Heart left ventricle (tissue), 16 donors: ENCODE results near the gene RPL7A. TPM values are rescaled to one million over a fixed set of nuclear protein-coding genes. Genes with fewer than 3 reads are reported as not detected.
A peak's percentile ranks its signal among the peaks of the same experiment; 100 is the strongest.

Source experiments
- ATAC-seq, 4 donors: fragments of 200-7000 bp; cut with Tn5 transposase; one replicate each; pipeline ENCODE4 v1.9.1; 2020 to 2022; ENCODE audit warnings: moderate library complexity in 4 of 4, mild to moderate bottlenecking in 3 of 4, moderate number of reproducible peaks in 1 of 4
- DNase-seq, 5 donors: peaks; one replicate each; pipeline ENCODE4 v3.0.0-alpha.2; 2020
- H3K27ac ChIP-seq, 12 donors: fragments of 200-600 bp; sonication (generic) in 4 of 12; one replicate each; pipeline versions ENCODE4 v1.5.0 to v1.8.0; 2016 to 2022; ENCODE audit warnings: mild to moderate bottlenecking in 2 of 12
- H3K27me3 ChIP-seq, 9 donors: fragments of 200-600 bp; sonication (generic) in 2 of 9; one replicate each; pipeline versions ENCODE4 v1.5.1 to v1.8.0; 2016 to 2022; ENCODE audit warnings: mild to moderate bottlenecking in 3 of 9
- H3K36me3 ChIP-seq, 9 donors: fragments of 200-600 bp; sonication (generic) in 2 of 9; one replicate each; pipeline versions ENCODE4 v1.5.0 to v1.8.0; 2018 to 2022; ENCODE audit warnings: mild to moderate bottlenecking in 2 of 9
- H3K4me1 ChIP-seq, 12 donors: fragments of 200-600 bp; sonication (generic) in 4 of 12; one replicate each; pipeline versions ENCODE4 v1.5.0 to v1.8.0; 2016 to 2022; ENCODE audit warnings: mild to moderate bottlenecking in 3 of 12
- H3K4me3 ChIP-seq, 12 donors: fragments of 200-600 bp; sonication (generic) in 4 of 12; one replicate each; pipeline versions ENCODE4 v1.5.0 to v1.8.0; 2017 to 2022; ENCODE audit warnings: mild to moderate bottlenecking in 9 of 12, moderate library complexity in 4 of 12
- H3K9me3 ChIP-seq, 12 donors: fragments of 200-600 bp; sonication (generic) in 4 of 12; one replicate each; pipeline versions ENCODE4 v1.5.0 to v1.8.0; 2016 to 2022; ENCODE audit warnings: mild to moderate bottlenecking in 1 of 12
- POLR2A ChIP-seq, 2 donors: fragments of 450-650 bp; IDR thresholded peaks; one replicate each; pipeline ENCODE4 v1.6.1; 2017; ENCODE audit warnings: antibody characterized with exemption in 2 of 2, mild to moderate bottlenecking in 2 of 2, moderate library complexity in 2 of 2
- WGBS, 4 donors: extraction: QIAGEN DNeasy Blood & Tissue Kit in 2 of 4; methylation state at CpG; one replicate each; pipeline versions ENCODE4 v1.1.5 to v1.1.7; 2013 to 2018; 5-methylcytosine and 5-hydroxymethylcytosine counted together
- intact Hi-C, 10 donors: fragments of 100-400 bp; cut with DNase I; formaldehyde crosslinking; loops; one replicate each; pipeline versions ENCODE4 v1.11.1 to v1.14.2; 2022
- polyA plus RNA-seq, 2 donors: library from polyadenylated mRNA; stranded (reverse); fragments of 200-250 nt; gene quantifications; one replicate each; pipeline ENCODE4 v1.2.3, GENCODE V29; 2013
- total RNA-seq, 9 donors: library from RNA; depleted of rRNA in 2 of 9; stranded (reverse); fragments of >200 nt in 2 of 9; fragmentation: NEBNext Ultra II Directional in 3 of 9; extraction: Animal tissue kit (Norgen Biotek cat#: 25700) in 3 of 9; gene quantifications; one replicate each; pipeline versions ENCODE4 v1.1.0 to v1.2.4, GENCODE V29; 2016 to 2023
- TF ChIP-seq, protein P1 (sequence below), 12 donors: fragments of 200-600 bp; sonication (generic) in 4 of 12; IDR thresholded peaks; one replicate each; pipeline versions ENCODE4 v1.5.0 to v1.8.0; 2018 to 2022; ENCODE audit warnings: antibody characterized with exemption in 12 of 12, mild to moderate bottlenecking in 5 of 12
- donor health status: ischemic (EF 13 %, LVEDD 7.1; RV severe dilation, severe dysfunction).
- donor health status: healthy with polysubstance abuse.
- donor health status: DM: no; HTN: yes; CAD: no.
- donor health status: DM: no; HTN: no; CAD: no.
- donor health status: ischemic (EF 25% LVEDD 6.9; RV normal size, moderate dysfunction).
- donor health status: ischemic (EF 25% LVEDD 5.7; RV mildly dilated, moderate dysfunction).
- donor health status: healthy.
- donor health status: DM: yes; HTN: yes; CAD: no.
- donor health status: ischemic (EF 35%, LVEDD 5.7; RV mildly dilated, moderate dysfunction).
- donor health status: nonischemic (EF 11% LVEDD 7.7; RV severe dilation, severe dysfunction).
- donor health status: DM: yes; HTN: yes; CAD: no.
- donor health status: PGD.
- donor health status: ischemic (EF 29% LVEDD 5.4; RV normal size, mild dysfunction).
- donor health status: nonischemic (EF 23%, LVEDD 6.1; RV moderate dilation, normal function).

RPL7A gene
- total and polyA plus RNA-seq, 11 donors = 845 to 2,727 (median 1,045) TPM

DNA sequence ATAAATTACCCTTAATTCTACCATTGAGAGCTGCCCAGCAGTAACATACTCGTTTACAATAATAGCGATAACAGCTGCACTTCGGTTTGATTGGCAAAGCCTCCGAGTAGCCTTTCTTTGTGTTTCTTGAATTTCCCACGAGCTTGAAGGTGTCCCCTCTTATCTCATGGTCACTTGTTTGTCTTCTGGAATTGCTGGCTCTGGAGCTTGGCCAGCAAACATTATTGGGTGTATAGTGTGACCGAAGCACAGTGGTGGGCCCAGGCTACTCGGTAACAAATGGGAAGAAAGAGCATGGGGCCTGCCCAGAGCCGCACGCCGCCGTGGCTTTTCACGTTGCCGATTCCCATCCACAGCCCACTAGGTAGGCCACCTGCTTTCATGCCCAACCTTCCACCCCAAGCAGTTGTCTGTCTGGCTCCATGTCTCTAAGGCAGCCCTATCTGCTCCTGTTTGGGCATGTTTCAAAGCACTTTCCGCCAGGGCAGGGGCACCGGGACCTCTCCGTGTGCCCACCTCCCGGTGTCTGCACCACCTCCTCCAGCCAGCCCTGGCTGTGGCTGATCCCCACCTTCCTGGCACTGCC lies 36.8 kb downstream of the RPL7A start:
- no peaks in the 10 kb centered on the region for H3K27me3 ChIP-seq
- no peaks in the 10 kb centered on the region for H3K9me3 ChIP-seq
- intact Hi-C loops = no loop called here
- 81 to 91% (median 88%) methylated on average over 17 of the region's 17 CpGs for WGBS, 4 donors
- peak in 1 of 5 donors; percentile 30 for DNase-seq
- H3K27ac ChIP-seq = no peak overlapping the region
- ATAC-seq = no peak
- TF ChIP-seq, protein P1, sequence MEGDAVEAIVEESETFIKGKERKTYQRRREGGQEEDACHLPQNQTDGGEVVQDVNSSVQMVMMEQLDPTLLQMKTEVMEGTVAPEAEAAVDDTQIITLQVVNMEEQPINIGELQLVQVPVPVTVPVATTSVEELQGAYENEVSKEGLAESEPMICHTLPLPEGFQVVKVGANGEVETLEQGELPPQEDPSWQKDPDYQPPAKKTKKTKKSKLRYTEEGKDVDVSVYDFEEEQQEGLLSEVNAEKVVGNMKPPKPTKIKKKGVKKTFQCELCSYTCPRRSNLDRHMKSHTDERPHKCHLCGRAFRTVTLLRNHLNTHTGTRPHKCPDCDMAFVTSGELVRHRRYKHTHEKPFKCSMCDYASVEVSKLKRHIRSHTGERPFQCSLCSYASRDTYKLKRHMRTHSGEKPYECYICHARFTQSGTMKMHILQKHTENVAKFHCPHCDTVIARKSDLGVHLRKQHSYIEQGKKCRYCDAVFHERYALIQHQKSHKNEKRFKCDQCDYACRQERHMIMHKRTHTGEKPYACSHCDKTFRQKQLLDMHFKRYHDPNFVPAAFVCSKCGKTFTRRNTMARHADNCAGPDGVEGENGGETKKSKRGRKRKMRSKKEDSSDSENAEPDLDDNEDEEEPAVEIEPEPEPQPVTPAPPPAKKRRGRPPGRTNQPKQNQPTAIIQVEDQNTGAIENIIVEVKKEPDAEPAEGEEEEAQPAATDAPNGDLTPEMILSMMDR (IDR thresholded peaks at IDR 0.05) = no peak
- TF ChIP-seq POLR2A (IDR thresholded peaks at IDR 0.05) = no peak
- no peak overlapping the region for H3K4me3 ChIP-seq
- no peaks in the 10 kb centered on the region for H3K4me1 ChIP-seq
- H3K36me3 ChIP-seq = no peaks in the 10 kb centered on the region

DNA sequence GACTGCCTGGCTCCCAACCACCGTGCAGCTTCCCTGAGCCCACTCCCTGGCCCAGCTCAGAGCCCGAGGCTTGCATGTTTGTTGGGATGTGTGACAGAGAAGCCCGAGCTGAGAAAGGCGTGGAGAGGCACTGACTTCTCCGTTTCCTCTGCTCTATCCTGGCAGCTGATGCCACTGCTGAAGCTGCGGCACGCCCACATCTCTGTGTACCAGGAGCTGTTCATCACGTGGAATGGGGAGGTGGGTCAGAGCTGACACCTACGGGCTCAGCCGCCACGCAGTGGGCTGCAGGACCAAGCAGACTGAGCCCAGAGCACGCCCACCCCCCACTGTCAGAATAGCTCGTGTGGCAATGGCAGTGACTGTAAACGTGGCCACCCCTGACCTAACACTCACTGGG lies 37.4 kb downstream of the RPL7A start:
- no peak for ATAC-seq
- Histone ChIP-seq H3K36me3 (no peaks in the 10 kb centered on the region), H3K9me3 (no peaks in the 10 kb centered on the region), H3K27me3 (no peaks in the 10 kb centered on the region), H3K4me3 (no peak overlapping the region), H3K27ac (no peak overlapping the region), H3K4me1 (no peaks in the 10 kb centered on the region)
- no peak for DNase-seq
- TF ChIP-seq, protein P1 (IDR thresholded peaks at IDR 0.05) = no peak
- TF ChIP-seq POLR2A (IDR thresholded peaks at IDR 0.05) = no peak
- intact Hi-C loops = no loop called here
- WGBS, 4 donors = 86 to 90% (median 87%) methylated on average over 13 to 14 of the region's 14 CpGs

DNA sequence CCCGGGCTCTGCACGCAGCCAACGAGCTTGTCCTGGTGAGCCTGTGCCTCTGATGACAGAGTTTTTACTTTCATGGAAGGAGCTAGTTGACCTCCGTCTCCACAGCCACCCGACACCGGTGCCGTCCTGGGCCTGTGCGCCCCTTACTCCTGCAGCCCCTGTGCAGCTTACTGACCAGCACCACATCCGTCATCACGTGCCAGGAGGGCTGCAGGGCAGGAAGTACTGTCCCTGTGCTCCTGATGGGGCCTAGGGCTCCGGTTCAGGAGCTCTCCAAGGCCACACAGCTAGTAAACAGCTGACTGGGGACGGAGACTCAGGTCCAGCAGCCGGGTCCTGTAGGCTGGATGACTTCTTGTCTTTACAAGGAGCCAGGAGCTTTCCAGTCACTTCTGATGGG lies 38.3 kb downstream of the RPL7A start:
- no peak for ATAC-seq
- 78 to 99% (median 80%) methylated on average over 8 to 13 of the region's 13 CpGs for WGBS, 4 donors
- no peak overlapping the region for H3K4me3 ChIP-seq
- no peak for TF ChIP-seq POLR2A (IDR thresholded peaks at IDR 0.05)
- TF ChIP-seq, protein P1 (IDR thresholded peaks at IDR 0.05) = no peak
- H3K27ac ChIP-seq = no peak overlapping the region
- H3K4me1 ChIP-seq = no peaks in the 10 kb centered on the region
- intact Hi-C loops = no loop called here
- H3K9me3 ChIP-seq = no peaks in the 10 kb centered on the region
- peaks cover 0 to 4% (median 0%) of the 10 kb centered on the region in 9 donors for H3K27me3 ChIP-seq
- no peaks in the 10 kb centered on the region for H3K36me3 ChIP-seq
- DNase-seq = no peak

DNA sequence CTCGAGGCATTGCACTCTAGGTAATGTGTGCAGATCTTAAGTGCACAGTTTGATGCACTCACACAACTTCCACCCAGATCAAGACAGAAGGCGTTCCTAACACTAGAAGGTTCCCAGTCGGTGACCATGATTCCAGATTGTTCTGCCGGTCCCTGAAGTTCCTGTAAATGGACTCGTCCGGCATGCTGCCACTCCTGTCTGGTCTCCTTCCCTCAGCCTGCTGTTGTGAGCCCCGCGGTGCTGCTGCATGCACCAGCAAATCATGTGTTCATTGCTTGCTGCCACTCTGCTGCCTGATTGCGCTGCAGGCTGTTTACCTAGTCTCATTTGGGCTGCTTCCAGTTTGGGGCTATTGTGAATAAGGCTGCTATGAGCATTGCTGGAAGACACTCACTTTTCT lies 39.7 kb downstream of the RPL7A start:
- WGBS, 4 donors = 83 to 89% (median 87%) methylated on average over 9 of the region's 9 CpGs
- Histone ChIP-seq H3K4me3 (no peak overlapping the region), H3K9me3 (no peaks in the 10 kb centered on the region), H3K36me3 (no peaks in the 10 kb centered on the region), H3K27ac (no peak overlapping the region), H3K4me1 (no peaks in the 10 kb centered on the region), H3K27me3 (peaks cover 0 to 4% (median 0%) of the 10 kb centered on the region in 9 donors)
- TF ChIP-seq, protein P1 (IDR thresholded peaks at IDR 0.05) = no peak
- no peak for TF ChIP-seq POLR2A (IDR thresholded peaks at IDR 0.05)
- DNase-seq (peak in 1 of 5 donors; percentile 13), ATAC-seq (no peak)
- intact Hi-C loops = no loop called here
